HG03571 (cell line): ENCODE results near the gene CTNND2.

ENCODE experiments used
- ATAC-seq: cut with Tn5 transposase; IDR thresholded peaks from one replicate; pipeline ENCODE4 v1.9.1; 2021; ENCODE audit not compliant: unreplicated experiment

CTNND2 gene

DNA sequence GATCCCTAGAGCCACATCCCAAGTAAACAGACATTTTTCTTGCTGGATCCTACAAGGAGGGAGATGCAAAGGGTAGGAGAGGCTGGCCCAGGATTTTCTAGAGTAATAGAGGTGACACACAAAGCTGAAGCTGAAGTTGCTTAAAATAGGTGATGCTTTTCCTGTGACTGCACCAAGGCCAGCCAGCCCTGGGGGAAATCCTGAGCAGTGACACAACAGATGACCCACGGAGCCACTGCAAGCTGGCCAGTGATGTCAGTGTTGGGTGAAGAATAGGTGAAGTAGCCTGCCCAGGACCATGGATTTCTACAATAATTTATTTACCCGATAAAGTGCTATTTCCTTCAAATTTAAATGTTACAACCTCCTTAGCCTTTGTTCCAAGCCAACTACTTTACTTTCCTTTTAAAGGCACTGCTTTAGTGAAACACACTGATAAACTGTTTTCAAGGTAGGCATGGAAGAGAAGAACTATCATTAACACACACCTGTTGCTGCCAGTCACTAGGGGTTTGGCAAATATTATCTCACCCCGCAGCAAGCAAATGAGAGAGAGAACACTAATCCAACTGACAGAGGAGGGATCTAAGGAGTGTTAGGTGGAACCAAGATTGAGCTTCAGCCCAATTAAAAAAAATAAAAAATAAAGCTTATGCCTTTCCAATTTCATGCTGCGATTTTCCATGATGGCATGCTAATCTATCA is 123.5 kb downstream of the CTNND2 start:
- ATAC-seq: no peak

GRCh38 chr5:11777096-11777495 is 127.2 kb downstream of the CTNND2 start:
- no peak for ATAC-seq

DNA sequence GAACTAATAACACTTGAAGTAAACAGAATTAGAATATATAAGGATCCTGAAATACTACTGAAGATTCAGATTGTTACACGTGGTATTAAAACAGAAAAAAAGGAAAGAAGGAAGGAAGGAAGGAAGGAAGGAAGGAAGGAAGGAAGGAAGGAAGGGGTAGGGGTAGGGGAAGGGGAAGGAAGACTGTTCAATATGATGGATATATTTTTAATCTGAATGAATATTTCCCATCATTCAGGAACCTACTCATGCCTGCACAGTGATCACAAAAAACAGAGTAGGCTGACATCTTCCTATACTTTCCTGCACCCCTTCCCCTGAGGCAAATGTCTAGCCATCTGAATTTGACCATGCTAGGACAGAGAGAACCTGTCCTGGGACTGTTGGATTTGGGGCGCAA is 133.9 kb downstream of the CTNND2 start:
- ATAC-seq: no peak

- ATAC-seq: no peak
These were observed 143.2 kb downstream of the CTNND2 start for GRCh38 chr5:11760934-11761603.

DNA sequence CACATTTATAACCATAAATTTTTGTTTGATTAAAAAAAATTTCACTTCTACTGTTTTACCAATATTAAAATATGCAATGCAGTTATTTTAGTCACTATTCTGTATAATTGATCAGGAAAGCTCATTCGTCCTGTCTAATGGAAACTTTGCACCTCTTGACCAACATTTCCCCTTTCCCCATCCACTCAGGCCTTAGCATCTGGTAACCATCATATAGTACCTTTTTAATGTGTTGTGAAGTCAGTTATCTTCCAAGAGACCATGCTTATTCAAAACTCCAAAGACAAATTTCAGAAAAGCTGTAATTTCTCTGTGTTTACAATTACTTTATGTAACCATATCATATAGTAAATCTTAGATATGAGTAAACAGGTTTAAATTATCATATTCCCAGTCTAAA is 145.9 kb downstream of the CTNND2 start:
- no peak for ATAC-seq

- no peak for ATAC-seq
These were observed 146.6 kb downstream of the CTNND2 start for GRCh38 chr5:11757661-11758060.

GRCh38 chr5:11737010-11737409 is 167.2 kb downstream of the CTNND2 start:
- ATAC-seq: no peak

- ATAC-seq: no peak
These were observed 169.9 kb downstream of the CTNND2 start for GRCh38 chr5:11734369-11734768.

GRCh38 chr5:11733840-11734192 is 170.4 kb downstream of the CTNND2 start:
- no peak for ATAC-seq

GRCh38 chr5:11733185-11733839 is 170.9 kb downstream of the CTNND2 start:
- ATAC-seq: no peak

DNA sequence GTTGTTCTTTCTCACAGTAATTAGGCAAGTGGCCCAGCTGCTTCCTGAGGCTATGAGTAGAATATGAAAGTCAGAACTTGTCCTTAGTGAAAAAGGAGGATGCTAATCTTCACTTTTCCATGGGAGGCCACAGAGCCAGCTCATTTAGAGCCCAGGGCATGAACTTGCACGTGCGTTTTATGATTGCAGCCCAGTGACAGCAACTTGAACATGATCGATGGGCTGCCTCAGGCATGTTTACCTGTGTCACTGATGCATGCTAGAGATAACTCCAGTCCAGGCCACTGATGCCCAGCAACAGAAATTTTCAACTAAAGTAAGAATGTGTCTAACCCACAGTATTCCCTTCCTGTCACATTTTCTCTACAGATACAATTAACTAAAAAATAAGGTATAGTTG is 179.3 kb downstream of the CTNND2 start:
- no peak for ATAC-seq

DNA sequence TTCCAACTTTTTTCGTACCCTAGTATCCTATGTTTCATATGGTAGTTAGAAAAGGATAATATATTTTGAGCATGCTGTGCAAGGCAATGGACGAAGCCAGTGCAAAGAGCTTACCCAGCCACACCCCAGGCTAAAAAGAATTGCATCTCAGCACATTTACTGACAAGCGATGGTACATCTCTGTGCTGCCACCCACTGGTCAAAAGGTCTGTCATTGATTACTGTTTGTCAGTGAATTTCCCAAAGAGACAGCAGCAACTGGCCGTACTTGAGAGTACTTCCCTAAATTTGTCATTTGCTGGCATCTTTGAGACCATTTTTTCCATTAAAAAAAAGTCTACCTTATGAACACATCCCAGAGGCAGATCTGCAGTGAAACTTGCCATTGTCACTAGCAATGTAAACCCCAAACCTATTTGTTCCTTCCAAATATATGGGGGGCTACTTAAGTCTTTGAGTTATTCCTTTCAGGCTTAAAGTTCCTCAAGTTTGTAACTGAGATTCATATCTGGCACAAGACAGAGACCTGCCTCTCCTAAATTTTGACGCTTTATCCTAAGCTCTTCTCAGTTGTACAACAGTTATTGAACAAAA is 184.3 kb downstream of the CTNND2 start:
- no peak for ATAC-seq

DNA sequence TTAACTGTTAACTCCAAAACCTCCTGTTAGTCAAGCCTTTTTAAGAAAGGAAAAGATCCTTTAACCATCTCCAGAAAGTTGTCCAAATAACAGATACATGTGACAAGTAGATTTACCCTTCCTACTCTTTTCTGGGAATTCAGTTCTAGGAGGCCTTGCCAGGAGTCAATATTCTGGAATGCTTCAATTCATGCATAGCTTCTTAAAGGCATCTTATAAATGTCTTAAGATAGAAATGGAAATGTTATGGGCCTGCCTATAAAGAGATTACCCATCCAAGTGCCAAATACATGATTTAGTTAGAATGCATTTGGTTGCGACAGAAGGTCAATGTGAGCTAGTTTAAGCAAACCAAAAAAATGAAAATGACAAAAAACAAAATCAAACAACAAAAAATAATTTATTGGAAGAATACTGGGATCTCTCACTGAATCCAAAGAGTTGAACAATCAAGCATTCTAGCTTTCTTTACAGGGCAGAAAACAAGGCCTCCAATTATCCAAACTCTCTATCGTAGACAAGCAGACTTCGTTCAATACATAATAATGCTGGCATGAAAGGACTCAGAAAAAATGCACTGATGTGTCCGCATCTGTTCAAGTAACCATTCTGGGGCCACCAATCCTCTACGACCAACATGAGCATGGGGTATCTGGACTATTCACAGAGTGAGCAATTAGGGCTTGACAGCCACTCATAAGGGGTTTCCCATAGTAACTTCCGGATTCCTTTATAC is 188.6 kb downstream of the CTNND2 start:
- no peak for ATAC-seq

- ATAC-seq: no peak
These were observed 192.3 kb downstream of the CTNND2 start for GRCh38 chr5:11711932-11712331.

GRCh38 chr5:11709021-11709420 is 195.2 kb downstream of the CTNND2 start:
- no peak for ATAC-seq

DNA sequence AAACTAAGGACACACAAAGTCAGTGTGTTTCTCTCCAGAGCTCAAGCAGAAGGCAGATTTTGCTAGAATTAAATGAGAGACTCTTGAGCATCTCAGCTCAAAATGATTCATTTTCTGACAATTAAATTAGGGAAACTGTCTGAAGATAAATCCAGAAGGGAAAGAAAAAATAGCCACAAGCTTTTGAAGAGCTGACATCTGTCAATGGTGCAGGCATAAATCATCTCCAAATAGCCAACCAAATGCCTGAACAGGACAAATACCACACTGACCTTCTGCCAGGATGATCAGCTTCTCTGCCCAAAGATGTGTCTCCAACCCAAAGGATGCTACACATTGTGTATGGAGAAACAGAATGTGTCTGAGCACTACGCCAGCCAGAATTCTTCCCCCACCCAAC is 199.3 kb downstream of the CTNND2 start:
- no peak for ATAC-seq

DNA sequence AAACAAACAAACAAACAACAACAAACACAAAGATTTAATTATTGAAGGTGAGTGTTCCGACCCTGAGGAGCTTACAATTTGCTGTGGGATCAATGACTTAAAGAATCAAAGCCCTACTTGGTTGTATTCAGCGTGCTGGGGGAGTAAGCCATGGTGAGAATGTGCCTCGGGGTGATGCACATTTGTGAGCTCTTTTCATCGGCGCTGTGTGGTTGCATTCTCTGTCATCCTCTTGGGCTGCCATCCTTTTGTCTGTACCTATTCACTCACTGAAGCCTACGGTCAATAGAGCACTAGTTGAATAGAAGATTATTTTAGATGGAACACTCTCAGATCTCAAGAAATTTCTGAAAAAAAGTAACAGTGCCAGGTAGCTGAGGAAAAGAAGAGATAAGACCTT is 203.9 kb downstream of the CTNND2 start:
- ATAC-seq: no peak

- no peak for ATAC-seq
These were observed 211.6 kb downstream of the CTNND2 start for GRCh38 chr5:11692636-11693035.

GRCh38 chr5:11687498-11687897 is 216.7 kb downstream of the CTNND2 start:
- ATAC-seq: no peak

- no peak for ATAC-seq
These were observed 219.6 kb downstream of the CTNND2 start for GRCh38 chr5:11684607-11685006.

GRCh38 chr5:11683666-11684065 is 220.6 kb downstream of the CTNND2 start:
- no peak for ATAC-seq
